GM21360 (cell line): ENCODE data around the gene TRIM33.
"Not testable (repeated sequence)": the region's sequence is repeated elsewhere in the genome, so short reads cannot be mapped to it uniquely, and the experiment has no call there.

Experiments
- ATAC-seq: cut with Tn5 transposase; IDR thresholded peaks from one replicate; pipeline ENCODE4 v1.9.1; 2021; ENCODE audit warnings: mild to moderate bottlenecking, moderate library complexity; ENCODE audit not compliant: unreplicated experiment

The TRIM33 gene

GRCh38 chr1:114363230-114363629 lies 147.8 kb downstream of the TRIM33 start:
- ATAC-seq, result not testable (repeated sequence)

GRCh38 chr1:114359791-114360190 lies 151.2 kb downstream of the TRIM33 start:
- no peak for ATAC-seq

GRCh38 chr1:114355240-114355639 lies 155.8 kb downstream of the TRIM33 start:
- no peak for ATAC-seq

GRCh38 chr1:114353262-114353661 lies 157.7 kb downstream of the TRIM33 start:
- no peak for ATAC-seq

GRCh38 chr1:114352797-114353196 lies 158.2 kb downstream of the TRIM33 start:
- no peak for ATAC-seq

- no peak for ATAC-seq
Measured at GRCh38 chr1:114350731-114351445, 160.1 kb downstream of the TRIM33 start.

- no peak for ATAC-seq
Measured at GRCh38 chr1:114349891-114350605, 161.0 kb downstream of the TRIM33 start.

- ATAC-seq, result no peak
Measured at GRCh38 chr1:114347431-114348209, 163.4 kb downstream of the TRIM33 start.

GRCh38 chr1:114346480-114347029 lies 164.4 kb downstream of the TRIM33 start:
- peak; percentile 97 for ATAC-seq

- ATAC-seq, result peak; percentile 33
Measured at GRCh38 chr1:114345930-114346479, 165.0 kb downstream of the TRIM33 start.

GRCh38 chr1:114344656-114345055 lies 166.3 kb downstream of the TRIM33 start:
- ATAC-seq, result no peak
